ENCODE measurements around the gene DRC7. TPM values are rescaled to one million over a fixed set of nuclear protein-coding genes. Genes with fewer than 3 reads are reported as not detected.

DRC7 gene
- total RNA-seq, 1 experiment from 2014 or later, result not detected

DNA sequence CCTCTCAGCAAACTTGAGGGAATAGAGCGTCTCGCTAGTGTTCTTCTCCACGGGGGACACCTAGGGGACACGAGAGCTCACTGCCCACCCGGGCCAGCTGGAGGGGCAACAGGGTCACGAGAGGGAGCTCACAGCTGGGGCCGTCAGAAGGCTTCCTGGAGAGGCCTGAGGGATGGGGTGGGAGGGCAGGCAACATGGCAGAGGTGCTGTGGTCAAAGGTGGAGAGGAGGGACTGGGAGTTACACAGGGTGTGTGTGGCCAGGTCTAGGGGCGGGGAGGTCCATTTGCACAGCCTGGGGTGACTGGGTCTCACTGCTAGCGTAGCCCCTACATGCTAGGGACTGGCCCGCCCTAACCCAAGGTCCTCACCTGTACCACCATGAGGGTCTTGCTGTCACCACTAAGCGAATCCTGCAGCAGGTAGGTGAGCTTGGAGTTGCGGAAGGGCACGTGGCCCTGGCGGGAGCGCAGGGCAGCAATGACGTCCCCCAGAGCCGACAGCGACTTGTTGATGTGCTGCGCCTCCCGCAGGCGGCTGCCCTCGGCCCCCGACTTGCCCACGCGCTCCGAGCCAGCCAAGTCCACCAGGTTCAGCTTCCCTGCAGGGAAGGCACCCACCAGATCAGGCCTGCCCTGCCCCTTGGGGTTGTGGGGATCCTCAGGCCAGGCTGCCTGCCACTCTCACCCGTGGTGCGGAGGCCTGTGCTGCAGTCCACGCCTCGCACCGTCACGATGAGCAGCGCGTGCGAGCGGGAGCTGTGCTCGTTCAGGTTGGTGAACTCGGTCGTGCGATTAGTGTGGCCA is 66.0 kb downstream of the DRC7 start:
- BruUV-seq (replicated peaks), result no TSS peak
- Histone ChIP-seq H3K4me2 (ENCODE audit: low read length) (no peak overlapping the region), H3K9me3 (ENCODE audit: low read length) (no peaks in the 10 kb centered on the region), H3K27me3 (ENCODE audit: low read length) (no peaks in the 10 kb centered on the region), H3K79me2 (ENCODE audit: low read length) (no peaks in the 10 kb centered on the region), H3F3A (ENCODE audit: low read length, unreplicated experiment) (no peaks in the 10 kb centered on the region), H3K27ac (ENCODE audit: low read length) (no peak overlapping the region), H4K20me1 (ENCODE audit: low read length) (no peaks in the 10 kb centered on the region), H3K36me3 (ENCODE audit: low read depth, low read length) (no peaks in the 10 kb centered on the region), H2AFZ (ENCODE audit: low read length) (no peak overlapping the region), H3K4me1 (ENCODE audit: insufficient read depth, low read length) (peaks cover 8% of the 10 kb centered on the region), H3K9me2 (replicated peaks; ENCODE audit: low read length) (no peaks in the 10 kb centered on the region), H3K4me3 (ENCODE audit: low read length) (no peak overlapping the region), H3K9ac (ENCODE audit: low read length) (no peak overlapping the region)
- no peak for DNase-seq
- intact Hi-C loops (cut with micrococcal nuclease), result loop anchor here (5.0 kb wide), 1 partner anchor 52 kb away; no protein-coding TSS in a partner anchor
- ATAC-seq, result no peak
- ChIA-PET CTCF (no interaction called here), POLR2A (ENCODE audit: unreplicated experiment) (no interaction called here)
- TF ChIP-seq EZH2phosphoT487 (IDR thresholded peaks at IDR 0.05; ENCODE audit: borderline replicate concordance, low read length), result no peak
- no peak for TF ChIP-seq EZH2 (IDR thresholded peaks at IDR 0.05; ENCODE audit: low read length, unreplicated experiment)
- no peak for TF ChIP-seq CTCF (conservative IDR thresholded peaks at IDR 0.05; ENCODE audit: low read depth, low read length)

- H3K79me2 ChIP-seq (ENCODE audit: low read length), result no peaks in the 10 kb centered on the region
- H3K4me3 ChIP-seq (ENCODE audit: low read length), result no peak overlapping the region
- intact Hi-C loops (cut with micrococcal nuclease), result loop anchor here (5.0 kb wide), 1 partner anchor 51 kb away; no protein-coding TSS in a partner anchor
- H3K9me3 ChIP-seq (ENCODE audit: low read length), result no peaks in the 10 kb centered on the region
- H3K27me3 ChIP-seq (ENCODE audit: low read length), result no peaks in the 10 kb centered on the region
- CTCF ChIA-PET, result no interaction called here
- no peak overlapping the region for H2AFZ ChIP-seq (ENCODE audit: low read length)
- ATAC-seq (no peak), DNase-seq (no peak)
- H3K9ac ChIP-seq (ENCODE audit: low read length), result no peak overlapping the region
- H3K27ac ChIP-seq (ENCODE audit: low read length), result no peak overlapping the region
- POLR2A ChIA-PET (ENCODE audit: unreplicated experiment), result no interaction called here
- H3K4me1 ChIP-seq (ENCODE audit: insufficient read depth, low read length), result peaks cover 8% of the 10 kb centered on the region
- H3F3A ChIP-seq (ENCODE audit: low read length, unreplicated experiment), result no peaks in the 10 kb centered on the region
- H3K9me2 ChIP-seq (replicated peaks; ENCODE audit: low read length), result no peaks in the 10 kb centered on the region
- H3K4me2 ChIP-seq (ENCODE audit: low read length), result no peak overlapping the region
- no peaks in the 10 kb centered on the region for H3K36me3 ChIP-seq (ENCODE audit: low read depth, low read length)
- no peak for TF ChIP-seq EZH2phosphoT487 (IDR thresholded peaks at IDR 0.05; ENCODE audit: borderline replicate concordance, low read length)
- TF ChIP-seq CTCF (conservative IDR thresholded peaks at IDR 0.05; ENCODE audit: low read depth, low read length), result no peak
- H4K20me1 ChIP-seq (ENCODE audit: low read length), result no peaks in the 10 kb centered on the region
- BruUV-seq (replicated peaks), result no TSS peak
Observed at GRCh38 chr16:57761301-57761700, 66.7 kb downstream of the DRC7 start.

DNA sequence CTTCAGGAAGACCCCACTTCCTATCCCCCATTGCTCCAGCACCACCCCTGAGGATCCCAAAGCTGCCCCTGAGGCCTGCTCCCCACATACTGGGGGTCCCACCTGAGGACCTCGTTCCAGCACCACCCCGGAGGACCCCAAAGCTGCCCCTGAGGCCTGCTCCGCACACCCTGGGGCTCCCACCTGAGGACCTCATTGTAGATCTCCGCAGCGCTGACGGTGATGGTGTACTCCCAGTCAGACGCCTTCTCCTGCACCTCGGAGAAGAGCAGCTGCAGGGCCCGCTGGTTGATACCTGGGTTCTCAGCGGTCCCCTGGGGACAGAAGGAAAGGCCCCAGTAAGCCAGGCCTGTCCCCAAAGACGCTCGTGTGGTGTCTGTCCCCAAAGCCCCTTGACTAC is 67.4 kb downstream of the DRC7 start:
- no peaks in the 10 kb centered on the region for H3K9me2 ChIP-seq (replicated peaks; ENCODE audit: low read length)

More for the DNA sequence above, 67.4 kb downstream of the DRC7 start:
- Histone ChIP-seq H3K36me3 (ENCODE audit: low read depth, low read length) (no peaks in the 10 kb centered on the region), H3K4me2 (ENCODE audit: low read length) (no peak overlapping the region), H3K4me3 (ENCODE audit: low read length) (no peak overlapping the region), H2AFZ (ENCODE audit: low read length) (no peak overlapping the region), H3K9ac (ENCODE audit: low read length) (no peak overlapping the region), H3K9me3 (ENCODE audit: low read length) (no peaks in the 10 kb centered on the region), H4K20me1 (ENCODE audit: low read length) (no peaks in the 10 kb centered on the region), H3K79me2 (ENCODE audit: low read length) (no peaks in the 10 kb centered on the region), H3K27me3 (ENCODE audit: low read length) (no peaks in the 10 kb centered on the region), H3K4me1 (ENCODE audit: insufficient read depth, low read length) (peaks cover 8% of the 10 kb centered on the region), H3K27ac (ENCODE audit: low read length) (no peak overlapping the region), H3F3A (ENCODE audit: low read length, unreplicated experiment) (no peaks in the 10 kb centered on the region)
- DNase-seq (no peak), ATAC-seq (no peak)
- no TSS peak for BruUV-seq (replicated peaks)
- POLR2A ChIA-PET (ENCODE audit: unreplicated experiment), result no interaction called here
- CTCF ChIA-PET, result no interaction called here
- TF ChIP-seq CTCF (conservative IDR thresholded peaks at IDR 0.05; ENCODE audit: low read depth, low read length) (no peak), EZH2 (IDR thresholded peaks at IDR 0.05; ENCODE audit: low read length, unreplicated experiment) (no peak)
- intact Hi-C loops (cut with micrococcal nuclease), result loop anchor here (5.0 kb wide), 1 partner anchor 50 kb away; no protein-coding TSS in a partner anchor

All from PC-3 (cell line).